Mesenchymal stem cell (in vitro differentiated cells and primary cell): ENCODE results near the gene MINDY4B.

Experiments
- DNase-seq: peaks from one replicate; pipeline ENCODE4 v3.0.0-alpha.2; 2013
- H2AFZ ChIP-seq: one replicate; pipeline ENCODE4 v1.6.1; 2013; ENCODE audit warnings: low read depth, mild to moderate bottlenecking, control low read depth, inconsistent platforms, low read length, moderate library complexity
- H2AK5ac ChIP-seq: 2 replicates; pipeline ENCODE4 v1.6.1; 2013; ENCODE audit warnings: low read length, moderate library complexity, mild to moderate bottlenecking, inconsistent platforms; ENCODE audit not compliant: severe bottlenecking
- H2BK120ac ChIP-seq: one replicate; pipeline ENCODE4 v1.6.1; 2013; ENCODE audit warnings: low read depth, mild to moderate bottlenecking, inconsistent platforms, low read length, moderate library complexity
- H2BK12ac ChIP-seq, 2 experiments: one replicate each; pipeline ENCODE4 v1.6.1; 2013; ENCODE audit warnings: inconsistent platforms in 2 of 2, low read length in 2 of 2, mild to moderate bottlenecking in 2 of 2, moderate library complexity in 2 of 2, control low read depth in 1 of 2
- H2BK15ac ChIP-seq: one replicate; pipeline ENCODE4 v1.6.1; 2013; ENCODE audit warnings: mild to moderate bottlenecking, low read depth, inconsistent platforms; ENCODE audit not compliant: poor library complexity, severe bottlenecking
- H2BK5ac ChIP-seq: 2 replicates; pipeline ENCODE4 v1.6.1; 2013; ENCODE audit warnings: low read depth, mild to moderate bottlenecking, low read length, control low read depth, inconsistent platforms; ENCODE audit not compliant: poor library complexity, severe bottlenecking
- H3K14ac ChIP-seq, 2 experiments: one replicate each; pipeline ENCODE4 v1.6.1; 2013; ENCODE audit warnings: inconsistent platforms in 2 of 2, low read length in 2 of 2, control low read depth in 1 of 2, mild to moderate bottlenecking in 1 of 2, moderate library complexity in 1 of 2
- H3K18ac ChIP-seq, 2 experiments: one replicate each; pipeline ENCODE4 v1.6.1; 2013; ENCODE audit warnings: inconsistent platforms in 2 of 2, low read length in 2 of 2, control low read depth in 1 of 2, low read depth in 1 of 2, mild to moderate bottlenecking in 1 of 2
- H3K23ac ChIP-seq, 2 experiments: one replicate each; pipeline ENCODE4 v1.6.1; 2013; ENCODE audit warnings: inconsistent platforms in 2 of 2, low read length in 2 of 2, mild to moderate bottlenecking in 2 of 2, moderate library complexity in 2 of 2, control low read depth in 1 of 2
- H3K27ac ChIP-seq: 2 replicates; pipeline ENCODE4 v1.5.1; 2013; ENCODE audit warnings: mild to moderate bottlenecking, moderate library complexity, low read length, control low read depth, inconsistent platforms; ENCODE audit not compliant: poor library complexity, severe bottlenecking
- H3K27me3 ChIP-seq, 2 experiments: 2 replicates each; pipeline versions ENCODE4 v1.6.1 to v1.7.0; 2013; ENCODE audit warnings: low read length in 2 of 2, mild to moderate bottlenecking in 2 of 2, moderate library complexity in 2 of 2, control low read depth in 1 of 2, inconsistent platforms in 1 of 2; ENCODE audit not compliant: control insufficient read depth in 1 of 2, insufficient read depth in 1 of 2
- H3K36me3 ChIP-seq, 2 experiments: 2 replicates each; pipeline versions ENCODE4 v1.6.1 to v1.7.0; 2013; ENCODE audit warnings: low read length in 2 of 2, control low read depth in 1 of 2, inconsistent platforms in 1 of 2, low read depth in 1 of 2, mild to moderate bottlenecking in 1 of 2; ENCODE audit not compliant: insufficient read depth in 2 of 2, control insufficient read depth in 1 of 2
- H3K4ac ChIP-seq, 2 experiments: one replicate each; pipeline ENCODE4 v1.6.1; 2013; ENCODE audit warnings: inconsistent platforms in 2 of 2, low read length in 2 of 2, mild to moderate bottlenecking in 2 of 2, moderate library complexity in 2 of 2, control low read depth in 1 of 2, low read depth in 1 of 2
- H3K4me1 ChIP-seq: 2 replicates; pipeline ENCODE4 v1.6.1; 2013; ENCODE audit warnings: low read depth, low read length, control low read depth; ENCODE audit not compliant: control insufficient read depth, insufficient read depth
- H3K4me2 ChIP-seq: 2 replicates; pipeline ENCODE4 v1.6.1; 2013; ENCODE audit warnings: low read length, mild to moderate bottlenecking, inconsistent platforms; ENCODE audit not compliant: poor library complexity, severe bottlenecking
- H3K4me3 ChIP-seq, 2 experiments: 2 replicates each; pipeline versions ENCODE4 v1.5.1 to v1.7.0; 2013; ENCODE audit warnings: low read length in 2 of 2, mild to moderate bottlenecking in 2 of 2, control low read depth in 1 of 2, low read depth in 1 of 2; ENCODE audit not compliant: insufficient read depth in 1 of 2
- H3K79me1 ChIP-seq: replicated peaks from 2 replicates; pipeline ENCODE4 v1.6.1; 2013; ENCODE audit warnings: mild to moderate bottlenecking, control low read depth, low read length, inconsistent platforms; ENCODE audit not compliant: poor library complexity, severe bottlenecking
- H3K9ac ChIP-seq: 2 replicates; pipeline ENCODE4 v1.7.0; 2013; ENCODE audit warnings: mild to moderate bottlenecking, low read length, moderate library complexity
- H3K9me3 ChIP-seq: 2 replicates; pipeline ENCODE4 v1.7.0; 2013; ENCODE audit warnings: mild to moderate bottlenecking, low read length; ENCODE audit not compliant: control insufficient read depth
- H4K8ac ChIP-seq: one replicate; pipeline ENCODE4 v1.6.1; 2013; ENCODE audit warnings: inconsistent platforms, mild to moderate bottlenecking, low read length, moderate library complexity
- H4K91ac ChIP-seq: one replicate; pipeline ENCODE4 v1.6.1; 2013; ENCODE audit warnings: mild to moderate bottlenecking, low read length, inconsistent platforms
- WGBS: methylation state at CpG from one replicate; pipeline ENCODE4 v1.1.7; 2013; ENCODE audit warnings: mixed read lengths; 5-methylcytosine and 5-hydroxymethylcytosine counted together

MINDY4B gene

GRCh38 chr3:150825192-150825915 lies 79.9 kb downstream of the MINDY4B start:
- Histone ChIP-seq H3K79me1 (no peaks in the 10 kb centered on the region), H3K18ac (no peak overlapping the region), H2AFZ (no peak overlapping the region), H3K4me1 (no peaks in the 10 kb centered on the region), H2BK12ac (no peak overlapping the region), H2AK5ac (no peak overlapping the region), H3K4me3 (no peak overlapping the region), H2BK5ac (no peak overlapping the region), H4K8ac (no peak overlapping the region), H4K91ac (no peak overlapping the region), H2BK15ac (no peak overlapping the region), H3K9ac (no peak overlapping the region), H2BK120ac (no peak overlapping the region), H3K27me3 (peaks cover 27 to 43% of the 10 kb centered on the region in 2 experiments), H3K23ac (no peak overlapping the region), H3K14ac (peak overlapping the region in 1 of 2 experiments; percentile 66), H3K27ac (no peak overlapping the region), H3K4me2 (no peak overlapping the region), H3K4ac (no peak overlapping the region), H3K36me3 (no peaks in the 10 kb centered on the region), H3K9me3 (no peaks in the 10 kb centered on the region)
- no peak for DNase-seq
- WGBS, result 92% methylated on average over 6 of the region's 6 CpGs

- Histone ChIP-seq H2BK120ac (no peak overlapping the region), H3K23ac (no peak overlapping the region)
- WGBS, result 88% methylated on average over 1 of the region's 3 CpGs
Measured at GRCh38 chr3:150823277-150823676, 82.0 kb downstream of the MINDY4B start.

GRCh38 chr3:150822636-150823035 lies 82.6 kb downstream of the MINDY4B start:
- no peak overlapping the region for H3K4me3 ChIP-seq
- 40% methylated on average over 1 of the region's 1 CpG for WGBS
- H3K4me2 ChIP-seq, result no peak overlapping the region
- H3K36me3 ChIP-seq, result no peaks in the 10 kb centered on the region
- no peak overlapping the region for H3K4ac ChIP-seq
- H2AK5ac ChIP-seq, result no peak overlapping the region
- H3K27ac ChIP-seq, result no peak overlapping the region
- no peak overlapping the region for H2BK15ac ChIP-seq
- no peak overlapping the region for H3K9ac ChIP-seq
- no peak overlapping the region for H4K8ac ChIP-seq
- no peaks in the 10 kb centered on the region for H3K79me1 ChIP-seq
- H3K18ac ChIP-seq, result no peak overlapping the region
- no peak overlapping the region for H2BK5ac ChIP-seq
- peaks cover 13 to 26% of the 10 kb centered on the region in 2 experiments for H3K27me3 ChIP-seq
- H2BK120ac ChIP-seq, result no peak overlapping the region
- H3K9me3 ChIP-seq, result no peaks in the 10 kb centered on the region
- no peaks in the 10 kb centered on the region for H3K4me1 ChIP-seq
- H2BK12ac ChIP-seq, result no peak overlapping the region
- H3K14ac ChIP-seq, result no peak overlapping the region
- H2AFZ ChIP-seq, result no peak overlapping the region
- DNase-seq, result no peak
- H4K91ac ChIP-seq, result no peak overlapping the region
- no peak overlapping the region for H3K23ac ChIP-seq

More at GRCh38 chr3:150823277-150823676, 82.0 kb downstream of the MINDY4B start:
- Histone ChIP-seq H2BK15ac (no peak overlapping the region), H3K79me1 (no peaks in the 10 kb centered on the region), H3K9ac (no peak overlapping the region), H4K91ac (no peak overlapping the region), H3K9me3 (no peaks in the 10 kb centered on the region), H3K4ac (no peak overlapping the region), H3K27ac (no peak overlapping the region), H3K4me3 (no peak overlapping the region), H3K4me1 (no peaks in the 10 kb centered on the region), H3K18ac (no peak overlapping the region), H3K36me3 (no peaks in the 10 kb centered on the region), H3K27me3 (peaks cover 18 to 30% of the 10 kb centered on the region in 2 experiments), H2BK12ac (no peak overlapping the region), H2AK5ac (no peak overlapping the region), H3K4me2 (no peak overlapping the region), H4K8ac (no peak overlapping the region), H2BK5ac (no peak overlapping the region), H3K14ac (no peak overlapping the region), H2AFZ (no peak overlapping the region)
- no peak for DNase-seq
